ENCODE measurements around the gene FABP3.

FABP3 gene

DNA sequence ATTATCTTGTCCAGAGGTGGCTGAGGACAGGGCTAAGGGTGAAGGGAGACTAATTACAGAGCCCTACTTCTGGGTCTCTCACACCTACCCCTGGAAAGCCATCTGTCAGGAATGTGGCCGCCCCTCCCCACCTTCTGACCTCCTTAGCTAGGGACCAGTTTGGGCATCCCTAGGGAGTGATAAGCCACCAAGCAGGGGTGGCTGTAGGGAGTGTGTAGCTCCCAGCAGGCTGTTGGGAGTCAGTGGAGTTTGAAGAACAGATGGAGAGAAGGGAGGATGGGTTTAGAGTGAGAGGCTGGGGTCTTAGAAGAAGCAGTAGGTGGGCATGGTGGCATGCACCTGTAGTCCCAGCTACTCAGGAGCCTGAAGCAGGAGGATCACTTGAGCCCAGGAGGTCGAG is 39.3 kb upstream of the FABP3 start:
- H3K27ac Mint-ChIP-seq = no peak overlapping the region
- H3K27me3 Mint-ChIP-seq (ENCODE audit: low read depth, poor library complexity) = peaks cover 53% of the 10 kb centered on the region
- peaks cover 24% of the 10 kb centered on the region for H3K4me1 Mint-ChIP-seq
- H3K9me3 Mint-ChIP-seq = no peaks in the 10 kb centered on the region
- no peak for DNase-seq
- H3K4me3 Mint-ChIP-seq = peak overlapping the region; percentile 82
- TF ChIP-seq, protein P1, sequence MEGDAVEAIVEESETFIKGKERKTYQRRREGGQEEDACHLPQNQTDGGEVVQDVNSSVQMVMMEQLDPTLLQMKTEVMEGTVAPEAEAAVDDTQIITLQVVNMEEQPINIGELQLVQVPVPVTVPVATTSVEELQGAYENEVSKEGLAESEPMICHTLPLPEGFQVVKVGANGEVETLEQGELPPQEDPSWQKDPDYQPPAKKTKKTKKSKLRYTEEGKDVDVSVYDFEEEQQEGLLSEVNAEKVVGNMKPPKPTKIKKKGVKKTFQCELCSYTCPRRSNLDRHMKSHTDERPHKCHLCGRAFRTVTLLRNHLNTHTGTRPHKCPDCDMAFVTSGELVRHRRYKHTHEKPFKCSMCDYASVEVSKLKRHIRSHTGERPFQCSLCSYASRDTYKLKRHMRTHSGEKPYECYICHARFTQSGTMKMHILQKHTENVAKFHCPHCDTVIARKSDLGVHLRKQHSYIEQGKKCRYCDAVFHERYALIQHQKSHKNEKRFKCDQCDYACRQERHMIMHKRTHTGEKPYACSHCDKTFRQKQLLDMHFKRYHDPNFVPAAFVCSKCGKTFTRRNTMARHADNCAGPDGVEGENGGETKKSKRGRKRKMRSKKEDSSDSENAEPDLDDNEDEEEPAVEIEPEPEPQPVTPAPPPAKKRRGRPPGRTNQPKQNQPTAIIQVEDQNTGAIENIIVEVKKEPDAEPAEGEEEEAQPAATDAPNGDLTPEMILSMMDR (IDR thresholded peaks at IDR 0.05) = no peak
- no peaks in the 10 kb centered on the region for H3K36me3 Mint-ChIP-seq (ENCODE audit: low read depth)

DNA sequence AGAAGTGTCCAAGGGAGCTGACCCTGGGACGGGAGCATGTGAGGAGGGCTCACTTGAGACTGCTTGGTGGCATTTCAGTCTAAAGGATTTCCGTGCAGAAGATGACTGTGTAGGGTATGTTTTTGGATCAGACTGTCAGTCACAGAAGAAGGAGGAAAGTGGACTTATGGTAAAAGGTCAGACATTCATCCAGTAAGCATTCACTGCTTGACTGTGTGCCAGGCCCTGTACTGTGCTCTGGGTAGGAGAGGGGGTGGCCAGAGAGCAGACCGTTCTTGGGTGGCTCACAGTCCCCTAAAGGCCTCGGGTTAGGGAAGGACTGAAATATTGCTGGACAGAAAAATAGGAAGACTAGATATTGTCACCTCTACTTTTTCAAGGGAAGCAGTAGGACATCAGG is 38.0 kb upstream of the FABP3 start:
- Mint-ChIP-seq H3K27ac (no peak overlapping the region), H3K9me3 (no peaks in the 10 kb centered on the region), H3K27me3 (ENCODE audit: low read depth, poor library complexity) (peaks cover 53% of the 10 kb centered on the region), H3K36me3 (ENCODE audit: low read depth) (no peaks in the 10 kb centered on the region), H3K4me3 (no peak overlapping the region), H3K4me1 (peaks cover 21% of the 10 kb centered on the region)
- TF ChIP-seq, protein P1 (IDR thresholded peaks at IDR 0.05) = no peak
- no peak for DNase-seq

DNA sequence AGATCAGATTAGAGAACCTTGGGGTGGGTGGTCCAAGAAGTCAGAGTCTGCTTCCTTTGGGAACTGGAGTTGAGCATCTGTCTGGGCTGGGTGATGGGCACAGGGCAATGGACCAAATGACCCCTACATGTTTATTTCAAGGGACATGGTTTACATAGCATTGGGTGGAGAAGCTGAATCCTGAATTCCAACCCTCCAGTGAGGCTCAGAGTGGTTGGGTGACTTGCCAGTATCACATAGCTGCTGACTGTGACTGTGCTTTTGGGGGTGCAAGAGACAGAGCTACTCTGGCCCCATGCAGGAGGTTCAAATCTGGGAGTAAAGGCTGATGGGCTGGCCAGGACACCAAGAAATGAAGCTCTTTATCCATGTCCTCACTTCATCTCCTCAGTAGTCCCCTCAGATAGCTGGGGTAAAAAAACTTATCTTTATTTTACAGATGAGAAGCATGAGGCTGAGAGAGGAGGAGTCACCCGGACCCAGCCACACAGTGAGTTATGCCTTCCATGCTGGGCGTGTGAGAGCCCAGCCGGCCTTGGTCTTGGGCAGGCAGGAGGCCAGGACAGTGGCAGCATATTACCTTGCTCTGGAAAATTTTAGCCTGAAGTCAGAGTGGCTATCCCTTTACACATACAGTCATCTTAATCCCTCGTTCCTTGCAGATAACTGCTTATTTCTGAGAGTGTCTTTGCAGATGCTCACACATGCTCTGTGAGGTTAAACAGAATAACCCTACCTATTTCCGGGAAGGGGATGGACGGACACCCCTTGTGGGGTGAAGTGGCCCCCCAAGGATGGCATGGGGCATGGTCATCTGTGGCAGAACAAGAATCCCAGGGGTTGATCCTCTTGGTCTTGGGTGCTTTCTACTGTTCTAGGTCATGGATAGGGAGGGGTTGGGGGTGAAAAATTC is 37.3 kb upstream of the FABP3 start:
- DNase-seq = no peak
- H3K9me3 Mint-ChIP-seq = no peaks in the 10 kb centered on the region
- TF ChIP-seq, protein P1 (IDR thresholded peaks at IDR 0.05) = no peak
- peaks cover 21% of the 10 kb centered on the region for H3K4me1 Mint-ChIP-seq
- no peaks in the 10 kb centered on the region for H3K36me3 Mint-ChIP-seq (ENCODE audit: low read depth)
- peaks cover 53% of the 10 kb centered on the region for H3K27me3 Mint-ChIP-seq (ENCODE audit: low read depth, poor library complexity)
- H3K4me3 Mint-ChIP-seq = no peak overlapping the region
- H3K27ac Mint-ChIP-seq = no peak overlapping the region

DNA sequence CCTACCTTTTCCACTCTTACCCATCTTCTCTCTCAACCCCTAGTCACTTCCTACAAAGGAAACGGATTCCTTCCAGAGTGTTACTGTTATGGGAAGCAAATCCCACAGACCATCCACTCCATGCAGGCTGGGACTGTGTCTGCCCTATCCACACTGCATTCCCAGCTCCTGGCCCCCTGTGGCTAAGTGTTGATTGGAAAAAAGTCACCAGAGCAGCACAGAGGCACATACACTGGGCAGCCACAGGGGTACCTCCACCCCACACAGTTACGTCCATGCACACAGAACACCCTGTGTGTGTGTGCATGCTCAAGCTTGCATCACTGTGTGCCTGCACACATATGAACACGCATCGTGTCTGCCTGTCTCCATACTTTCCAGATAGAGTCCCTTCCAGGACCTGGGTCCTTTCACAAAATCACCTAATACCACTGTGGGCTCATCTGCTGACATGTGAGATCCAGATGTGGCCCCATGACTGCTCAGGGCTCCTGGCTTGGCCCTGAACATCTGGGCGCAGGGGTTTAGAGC is 36.0 kb upstream of the FABP3 start:
- H3K4me3 Mint-ChIP-seq = no peak overlapping the region
- DNase-seq = no peak
- no peaks in the 10 kb centered on the region for H3K9me3 Mint-ChIP-seq
- H3K4me1 Mint-ChIP-seq = peaks cover 10% of the 10 kb centered on the region
- no peak overlapping the region for H3K27ac Mint-ChIP-seq
- TF ChIP-seq, protein P1 (IDR thresholded peaks at IDR 0.05) = no peak
- peaks cover 45% of the 10 kb centered on the region for H3K27me3 Mint-ChIP-seq (ENCODE audit: low read depth, poor library complexity)
- H3K36me3 Mint-ChIP-seq (ENCODE audit: low read depth) = no peaks in the 10 kb centered on the region

DNA sequence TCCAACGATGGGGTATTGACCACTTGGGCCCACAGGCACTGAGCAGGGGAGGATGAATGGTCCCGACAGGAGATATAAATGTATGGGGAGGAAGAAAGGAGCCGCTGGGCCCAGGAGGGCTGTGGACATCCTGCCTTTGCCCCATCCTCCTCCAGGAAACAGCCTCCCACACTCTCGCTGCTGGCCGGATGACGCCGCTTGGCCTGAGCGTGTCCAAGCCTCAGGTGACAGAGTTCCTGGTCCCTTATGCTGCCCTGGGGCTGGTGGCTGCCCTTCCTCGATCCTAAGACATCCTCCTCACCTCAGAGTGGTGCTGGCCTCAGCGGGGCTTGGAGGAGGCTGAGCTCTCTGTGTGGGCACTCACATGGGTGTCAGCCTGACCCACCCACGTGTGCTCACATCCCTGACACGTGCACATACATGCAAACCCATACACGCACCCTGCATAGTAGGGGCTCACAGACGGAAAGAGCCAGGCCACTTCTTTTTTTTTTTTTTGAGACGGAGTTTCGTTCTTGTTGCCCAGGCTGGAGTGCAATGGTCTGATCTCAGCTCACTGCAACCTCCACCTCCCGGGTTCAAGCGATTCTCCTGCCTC is 34.3 kb upstream of the FABP3 start:
- TF ChIP-seq, protein P1 (IDR thresholded peaks at IDR 0.05) = no peak
- H3K27ac Mint-ChIP-seq = no peak overlapping the region
- DNase-seq = no peak
- H3K27me3 Mint-ChIP-seq (ENCODE audit: low read depth, poor library complexity) = peaks cover 35% of the 10 kb centered on the region
- H3K9me3 Mint-ChIP-seq = no peaks in the 10 kb centered on the region
- H3K36me3 Mint-ChIP-seq (ENCODE audit: low read depth) = no peaks in the 10 kb centered on the region
- peaks cover 2% of the 10 kb centered on the region for H3K4me1 Mint-ChIP-seq
- no peak overlapping the region for H3K4me3 Mint-ChIP-seq

Measured in nephron progenitor cell (in vitro differentiated cells).